AG09309 (cell line): ENCODE results near the gene NLGN4X.

ENCODE experiments used
- DNase-seq: peaks from one replicate; pipeline ENCODE4 v3.0.0-alpha.2; 2010; ENCODE audit warnings: low read depth
- H3K4me3 ChIP-seq: 2 replicates; pipeline ENCODE4 v1.5.1; 2011; ENCODE audit warnings: mild to moderate bottlenecking, low read depth, low read length, moderate library complexity; ENCODE audit not compliant: control insufficient read depth
- TF ChIP-seq, protein P1 (sequence below): IDR thresholded peaks from 2 replicates; pipeline ENCODE4 v1.5.1; 2011; ENCODE audit warnings: mild to moderate bottlenecking, low read depth, low read length, inconsistent platforms; ENCODE audit not compliant: insufficient read depth, control insufficient read depth; ENCODE audit errors: missing control alignments

NLGN4X gene

DNA sequence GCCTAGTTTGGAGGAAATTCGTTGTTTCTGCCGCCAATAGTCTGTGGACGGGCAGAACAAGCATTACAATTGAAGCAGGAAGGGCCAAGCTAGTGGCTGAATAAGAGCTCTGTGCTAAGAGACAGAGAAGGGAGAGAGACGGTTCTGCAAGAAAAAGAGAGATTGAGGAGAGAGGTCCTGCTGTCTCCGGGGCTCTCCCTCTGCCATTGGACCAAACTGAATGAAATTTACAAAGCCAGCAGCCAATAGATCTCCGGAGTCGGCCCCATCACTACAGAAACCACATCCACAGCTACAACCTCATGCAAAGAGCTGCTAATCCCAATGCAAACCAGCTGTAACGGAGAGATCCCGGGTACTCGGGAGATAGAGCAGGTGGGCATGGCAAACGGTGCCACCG is at the start of gene NLGN4X:
Gene NLGN4X (minus strand): TSS at position 148 of the 400 bp plus-strand sequence. CDS start 77,401 bp downstream, outside the sequence.
- TF ChIP-seq, protein P1, sequence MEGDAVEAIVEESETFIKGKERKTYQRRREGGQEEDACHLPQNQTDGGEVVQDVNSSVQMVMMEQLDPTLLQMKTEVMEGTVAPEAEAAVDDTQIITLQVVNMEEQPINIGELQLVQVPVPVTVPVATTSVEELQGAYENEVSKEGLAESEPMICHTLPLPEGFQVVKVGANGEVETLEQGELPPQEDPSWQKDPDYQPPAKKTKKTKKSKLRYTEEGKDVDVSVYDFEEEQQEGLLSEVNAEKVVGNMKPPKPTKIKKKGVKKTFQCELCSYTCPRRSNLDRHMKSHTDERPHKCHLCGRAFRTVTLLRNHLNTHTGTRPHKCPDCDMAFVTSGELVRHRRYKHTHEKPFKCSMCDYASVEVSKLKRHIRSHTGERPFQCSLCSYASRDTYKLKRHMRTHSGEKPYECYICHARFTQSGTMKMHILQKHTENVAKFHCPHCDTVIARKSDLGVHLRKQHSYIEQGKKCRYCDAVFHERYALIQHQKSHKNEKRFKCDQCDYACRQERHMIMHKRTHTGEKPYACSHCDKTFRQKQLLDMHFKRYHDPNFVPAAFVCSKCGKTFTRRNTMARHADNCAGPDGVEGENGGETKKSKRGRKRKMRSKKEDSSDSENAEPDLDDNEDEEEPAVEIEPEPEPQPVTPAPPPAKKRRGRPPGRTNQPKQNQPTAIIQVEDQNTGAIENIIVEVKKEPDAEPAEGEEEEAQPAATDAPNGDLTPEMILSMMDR, result no peak
- no peak within 1 kb of the TSS for H3K4me3 ChIP-seq
- DNase-seq, result no peak

DNA sequence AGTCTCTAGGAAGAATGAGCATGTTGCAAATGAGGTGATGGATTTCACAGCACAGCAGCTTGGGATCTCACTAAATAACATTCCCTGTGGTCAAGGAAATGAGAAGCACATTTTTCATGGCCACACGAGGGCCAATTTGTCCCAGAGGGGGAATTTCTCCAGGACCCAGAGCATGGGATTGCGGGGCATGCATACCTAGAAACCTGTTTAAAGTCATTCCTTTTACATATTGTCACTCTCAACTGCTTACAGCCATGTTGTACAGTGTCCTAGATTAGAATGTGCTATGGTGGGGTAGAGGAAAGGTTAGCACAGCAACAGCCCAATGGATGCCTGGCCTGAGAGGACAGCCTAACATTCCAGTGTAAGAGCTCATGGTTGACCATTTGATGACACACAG is 37.4 kb upstream of the NLGN4X start:
- no peak overlapping the region for H3K4me3 ChIP-seq
- no peak for DNase-seq
- TF ChIP-seq, protein P1, result no peak

DNA sequence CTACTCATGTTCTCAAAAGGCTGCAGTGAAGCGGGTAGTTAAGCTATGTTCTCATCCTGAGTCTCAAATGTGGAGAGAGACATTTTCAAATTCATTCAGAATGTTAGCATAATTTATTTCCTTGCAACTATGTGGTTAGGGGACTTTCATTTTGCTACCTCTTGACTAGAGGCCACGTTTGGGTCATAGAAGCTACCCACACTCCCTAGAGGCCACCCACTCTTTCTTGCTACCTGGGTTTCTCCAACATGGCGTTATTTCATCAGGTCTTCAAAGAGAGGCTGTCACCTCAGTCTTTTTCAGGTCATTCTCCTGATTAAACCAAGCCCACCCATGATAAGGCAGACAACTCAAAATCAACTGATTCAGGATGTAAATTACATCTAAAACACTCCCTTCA is 34.3 kb upstream of the NLGN4X start:
- no peak for DNase-seq
- no peak overlapping the region for H3K4me3 ChIP-seq
- TF ChIP-seq, protein P1, result no peak

DNA sequence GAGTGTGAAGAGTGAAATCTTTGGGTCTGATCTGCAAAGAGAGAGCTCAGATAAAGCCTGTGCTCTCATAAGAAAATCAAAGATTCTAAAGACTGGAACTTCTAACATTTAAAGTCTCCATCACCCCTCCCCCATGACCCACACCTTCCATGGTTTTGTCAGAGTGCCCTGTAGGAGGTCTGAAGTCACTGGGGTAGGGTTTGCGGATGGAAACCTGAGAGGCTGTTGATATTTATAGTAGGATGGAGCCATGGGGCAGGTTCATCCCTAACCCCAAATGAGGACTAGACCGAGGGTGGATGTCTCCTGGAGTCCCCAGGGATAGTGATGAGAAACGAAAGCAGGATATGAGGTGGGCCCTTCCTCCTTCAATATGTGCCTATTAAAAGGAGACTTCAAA is 28.4 kb upstream of the NLGN4X start:
- no peak overlapping the region for H3K4me3 ChIP-seq
- no peak for DNase-seq
- TF ChIP-seq, protein P1, result no peak

DNA sequence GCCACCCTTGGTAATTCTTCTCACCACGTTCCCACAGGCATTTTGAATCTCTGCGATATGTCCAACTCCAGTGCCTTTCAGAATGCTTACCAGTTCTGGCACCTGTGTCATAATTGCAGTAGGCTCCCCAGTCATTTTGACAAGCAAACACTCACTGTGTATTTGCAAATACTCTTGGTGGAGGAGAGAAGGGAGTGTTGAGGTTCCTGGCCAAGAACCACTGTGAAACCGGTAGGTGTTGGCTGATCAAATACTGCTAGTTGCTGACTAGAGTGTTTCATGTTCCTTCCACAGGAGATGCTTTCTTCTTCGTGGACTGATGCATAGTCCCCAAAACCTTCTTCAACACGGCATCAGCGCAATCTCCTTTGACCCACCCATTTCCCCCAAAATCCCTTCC is 16.0 kb upstream of the NLGN4X start:
- no peak for DNase-seq
- TF ChIP-seq, protein P1, result no peak
- H3K4me3 ChIP-seq, result no peak overlapping the region

DNA sequence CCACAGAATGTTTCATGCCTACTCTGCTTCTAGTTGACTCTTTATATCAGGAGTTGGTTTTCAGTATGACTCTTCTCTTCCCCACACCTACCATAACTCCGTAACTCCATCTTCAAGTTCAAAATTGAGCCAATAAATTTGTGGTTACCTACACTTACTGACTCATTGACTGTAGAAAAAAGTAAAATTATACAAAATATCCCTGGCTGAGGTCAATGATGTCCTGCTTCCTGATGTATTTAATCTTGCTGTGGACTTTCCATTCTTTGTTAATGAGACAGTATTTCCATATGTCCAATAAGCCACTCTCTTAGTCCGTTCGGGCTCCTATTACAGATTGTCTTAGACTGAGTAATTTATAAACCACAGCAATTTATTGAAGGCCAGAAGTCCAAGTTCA is 9.9 kb upstream of the NLGN4X start:
- no peak overlapping the region for H3K4me3 ChIP-seq
- DNase-seq, result no peak
- TF ChIP-seq, protein P1, result no peak

DNA sequence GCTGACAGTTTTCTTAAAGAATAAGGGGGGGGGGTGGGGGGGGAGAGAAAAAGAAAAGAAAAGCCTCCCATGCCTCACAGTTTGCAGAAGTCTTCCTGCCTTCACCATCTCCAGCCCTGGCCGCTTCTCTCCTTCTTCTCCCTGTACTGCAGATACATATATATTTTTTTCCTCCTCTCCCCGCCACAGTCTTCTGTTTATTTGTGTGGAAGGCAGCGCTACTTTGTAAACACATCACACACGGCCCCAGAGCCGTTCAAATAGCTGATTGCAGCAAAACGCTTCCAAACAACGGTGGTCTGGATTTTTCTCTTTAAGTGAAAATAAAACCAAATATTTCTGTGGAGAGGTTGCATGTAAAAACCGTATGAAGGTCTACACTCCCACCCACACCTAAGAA is 732 bp downstream of the NLGN4X start:
- TF ChIP-seq, protein P1, result no peak
- DNase-seq, result no peak
- no peak overlapping the region for H3K4me3 ChIP-seq
